K562 (cell line): ENCODE results near the gene ARHGAP10. TPM values are rescaled to one million over a fixed set of nuclear protein-coding genes. Genes with fewer than 3 reads are reported as not detected.

Experiments used
- ATAC-seq: fragments of 200-7000 bp; cut with Tn5 transposase; 3 replicates; pipeline ENCODE4 v1.9.1; 2020; ENCODE audit warnings: moderate library complexity
- BruUV-seq: library from RNA; stranded (reverse); fragments of 400-500 nt; replicated peaks from 2 replicates; lab custom pipeline; 2021; lab: Mats Ljungman, UMichigan
- CTCF ChIA-PET: fragments of 300-600 bp; formaldehyde crosslinking; extraction: SDS; loops from one replicate; lab custom pipeline; 2021; ENCODE audit warnings: low intra/inter-chr PET ratio; lab: Yijun Ruan, JAX
- POLR2A ChIA-PET: fragments of 300-600, 350-650 bp; sonication (Branson Sonifier 250); formaldehyde crosslinking; extraction: SDS; loops from one replicate; lab custom pipeline; 2021; ENCODE audit warnings: antibody characterized with exemption, inconsistent platforms; lab: Yijun Ruan, JAX
- DNase-seq, 4 experiments: peaks; one replicate each; pipeline versions ENCODE4 v3.0.0 to v3.0.0-alpha.2; 2011 to 2018; ENCODE audit warnings: low spot score in 3 of 4, mixed read lengths in 3 of 4; ENCODE audit errors: extremely low read depth in 1 of 4
- FAIRE-seq: peaks from 2 replicates; lab custom pipeline; 2011; peaks lifted over from hg19 to GRCh38; lab: Jason Lieb, UNC
- H2AFZ ChIP-seq: 2 replicates; pipeline ENCODE4 v1.6.0; 2011; ENCODE audit warnings: low read depth, low read length, control low read depth, inconsistent platforms
- H3K27ac ChIP-seq: fragments of 200-600 bp; 3 replicates; pipeline ENCODE4 v1.8.0; 2011; ENCODE audit warnings: low read depth, mild to moderate bottlenecking, control low read depth, inconsistent platforms, low read length, moderate library complexity, mixed read lengths; ENCODE audit errors: extremely low read depth
- H3K27me3 ChIP-seq, 2 experiments: fragments of 300-600 bp in 1 of 2; 2 replicates in 1 of 2; 3 replicates in 1 of 2; pipeline versions ENCODE4 v1.6.0 to v1.8.0; 2011; ENCODE audit warnings: inconsistent platforms in 2 of 2, low read length in 2 of 2, mild to moderate bottlenecking in 1 of 2, mixed read lengths in 1 of 2, moderate library complexity in 1 of 2; ENCODE audit not compliant: control insufficient read depth in 2 of 2, insufficient read depth in 2 of 2
- H3K36me3 ChIP-seq: fragments of 300-600 bp; 3 replicates; pipeline ENCODE4 v1.8.0; 2011; ENCODE audit warnings: mild to moderate bottlenecking, low read length, inconsistent platforms; ENCODE audit not compliant: control insufficient read depth, insufficient read depth
- H3K4me1 ChIP-seq, 2 experiments: fragments of 200-600 bp in 1 of 2; replicated peaks in 1 of 2; 2 replicates in 1 of 2; 3 replicates in 1 of 2; pipeline versions ENCODE4 v1.5.1 to v1.8.0; 2011; ENCODE audit warnings: inconsistent platforms in 2 of 2, low read length in 2 of 2, mild to moderate bottlenecking in 1 of 2, mixed read lengths in 1 of 2, moderate library complexity in 1 of 2; ENCODE audit not compliant: control insufficient read depth in 2 of 2, insufficient read depth in 2 of 2
- H3K4me2 ChIP-seq: 2 replicates; pipeline ENCODE4 v1.6.1; 2011; ENCODE audit warnings: low read length, control low read depth, inconsistent platforms, mixed read lengths; ENCODE audit not compliant: insufficient read depth
- H3K4me3 ChIP-seq: fragments of 200-600 bp; sonication (generic), shearing (Covaris generic); 2 replicates; pipeline ENCODE4 v1.5.1; 2016; ENCODE audit warnings: control low read depth, inconsistent platforms
- H3K79me2 ChIP-seq: fragments of 200-600 bp; 3 replicates; pipeline ENCODE4 v1.8.0; 2011; ENCODE audit warnings: low read length, inconsistent platforms; ENCODE audit not compliant: control insufficient read depth, insufficient read depth
- H3K9ac ChIP-seq, 2 experiments: 2 replicates each; pipeline versions ENCODE4 v1.6.0 to v1.6.1; 2011; ENCODE audit warnings: low read depth in 2 of 2, low read length in 2 of 2, control low read depth in 1 of 2, inconsistent platforms in 1 of 2, mild to moderate bottlenecking in 1 of 2, mixed read lengths in 1 of 2; ENCODE audit not compliant: insufficient read depth in 1 of 2
- H3K9me1 ChIP-seq: one replicate; pipeline ENCODE4 v1.6.0; 2011; ENCODE audit warnings: inconsistent platforms, mild to moderate bottlenecking, low read length, moderate library complexity; ENCODE audit not compliant: control insufficient read depth, insufficient read depth
- H3K9me3 ChIP-seq: replicated peaks from 2 replicates; pipeline ENCODE4 v1.5.1; 2011; ENCODE audit warnings: low read depth, low read length, inconsistent platforms; ENCODE audit not compliant: control insufficient read depth, insufficient read depth
- H4K20me1 ChIP-seq: replicated peaks from 2 replicates; pipeline ENCODE4 v1.6.1; 2011; ENCODE audit warnings: low read length, inconsistent platforms, mixed read lengths; ENCODE audit not compliant: control insufficient read depth, insufficient read depth
- CHD2 ChIP-seq: IDR thresholded peaks from 2 replicates; pipeline ENCODE4 v1.6.1; 2011; ENCODE audit warnings: low read depth, low read length
- FOXK2 ChIP-seq, 2 experiments: fragments of 450-650 bp; IDR thresholded peaks in 1 of 2; conservative IDR thresholded peaks in 1 of 2; 2 replicates each; pipeline ENCODE4 v1.6.1; 2016; ENCODE audit warnings: low read depth in 2 of 2, mild to moderate bottlenecking in 1 of 2
- KAT8 ChIP-seq: fragments of 450-650 bp; IDR thresholded peaks from 2 replicates; pipeline ENCODE4 v1.6.1; 2016; ENCODE audit warnings: low read depth, mild to moderate bottlenecking
- KDM2B ChIP-seq: fragments of 250-450 bp; sonication (Bioruptor Pico); IDR thresholded peaks from 2 replicates; pipeline ENCODE4 v1.8.0; 2021; ENCODE audit warnings: mild to moderate bottlenecking, moderate library complexity
- NBN ChIP-seq: fragments of 450-650 bp; IDR thresholded peaks from 2 replicates; pipeline ENCODE4 v1.6.1; 2016; ENCODE audit warnings: low read depth, mild to moderate bottlenecking
- NCOR1 ChIP-seq: fragments of 450-650 bp; IDR thresholded peaks from 2 replicates; pipeline ENCODE4 v1.6.1; 2016; ENCODE audit warnings: mild to moderate bottlenecking, moderate library complexity
- PHB2 ChIP-seq: fragments of 450-650 bp; IDR thresholded peaks from 2 replicates; pipeline ENCODE4 v1.6.1; 2017; ENCODE audit warnings: low read depth
- PRPF4 ChIP-seq: fragments of 200-400 bp; formaldehyde crosslinking; IDR thresholded peaks from one replicate; pipeline ENCODE4 v1.6.1; 2017; ENCODE audit warnings: low read length, low read depth, mild to moderate bottlenecking; ENCODE audit not compliant: insufficient read depth, poor library complexity, severe bottlenecking
- RNF2 ChIP-seq: sonication (generic); IDR thresholded peaks from 2 replicates; pipeline ENCODE4 v1.6.1; 2016
- SIN3A ChIP-seq, 2 experiments: fragments of 150-350 bp in 1 of 2; IDR thresholded peaks; 2 replicates each; pipeline ENCODE4 v1.6.1; 2011 to 2016; ENCODE audit warnings: borderline replicate concordance in 2 of 2, low read depth in 2 of 2, low read length in 2 of 2, mild to moderate bottlenecking in 2 of 2, moderate library complexity in 2 of 2; ENCODE audit not compliant: control insufficient read depth in 1 of 2
- SPI1 ChIP-seq: IDR thresholded peaks from 2 replicates; pipeline ENCODE4 v1.6.1; 2011; ENCODE audit warnings: low read depth, low read length, control low read depth, borderline replicate concordance
- TAF15 ChIP-seq: fragments of 200-400 bp; formaldehyde crosslinking; IDR thresholded peaks from 2 replicates; pipeline ENCODE4 v1.6.1; 2017; ENCODE audit warnings: mild to moderate bottlenecking, low read depth, low read length, moderate library complexity
- TCF7 ChIP-seq: sonication (generic); IDR thresholded peaks from 2 replicates; pipeline ENCODE4 v1.6.1; 2016; ENCODE audit warnings: antibody characterized with exemption, borderline replicate concordance
- WGBS: fragments of 100-300 bp; shearing (Covaris generic); methylation state at CpG from one replicate; pipeline ENCODE4 v1.1.6; 2016; ENCODE audit warnings: low coverage, mixed read lengths; ENCODE audit not compliant: insufficient coverage; ENCODE audit errors: missing lambda C conversion rate; 5-methylcytosine and 5-hydroxymethylcytosine counted together
- in situ Hi-C: fragments of 300-500 bp; cut with MboI; formaldehyde crosslinking; loops from 4 replicates; pipeline ENCODE4 v1.15.0; 2018; ENCODE audit warnings: inconsistent platforms, mixed read lengths
- intact Hi-C: fragments of 100-400 bp; cut with micrococcal nuclease; formaldehyde crosslinking; loops from 2 replicates; pipeline ENCODE4 v1.14.2; 2022
- polyA plus RNA-seq, 8 experiments: library from polyadenylated mRNA; depleted of rRNA in 4 of 8; stranded (reverse) in 5 of 8; unstranded in 3 of 8; fragments of >200 nt; fragmentation: Nextera tagmentation in 2 of 8; fragmentation: Illumina TruSeq in 1 of 8; extraction: Ambion mirVana in 2 of 8; extraction: Trizol in 1 of 8; gene quantifications; 2 replicates each; pipeline versions ENCODE4 v1.2.1 to v1.2.3, GENCODE V29; 2011 to 2014; ENCODE audit warnings: inconsistent platforms in 1 of 8, missing spikeins in 1 of 8
- total RNA-seq, 7 experiments: library from RNA; depleted of rRNA in 6 of 7; stranded (reverse); fragments of >200 nt in 6 of 7; fragmentation: Illumina TruSeq in 2 of 7; extraction: Trizol in 2 of 7; gene quantifications; 2 replicates each; pipeline versions ENCODE4 v1.2.1 to v1.2.3, GENCODE V29; 2011 to 2021; ENCODE audit warnings: low replicate concordance in 1 of 7
- TF ChIP-seq, protein P1 (sequence below): fragments of 450-650 bp; IDR thresholded peaks from 2 replicates; pipeline ENCODE4 v1.7.1; 2018; ENCODE audit warnings: mild to moderate bottlenecking, low read depth; ENCODE audit not compliant: partially characterized antibody
- TF ChIP-seq, protein P2 (sequence below): conservative IDR thresholded peaks from 2 replicates; pipeline ENCODE4 v1.6.1; 2011; ENCODE audit warnings: low read depth, mild to moderate bottlenecking, low read length; ENCODE audit not compliant: control insufficient read depth
- TF ChIP-seq, protein P3 (sequence below), 2 experiments: fragments of 450-650 bp; IDR thresholded peaks; 2 replicates each; pipeline ENCODE4 v1.6.1; 2018; ENCODE audit warnings: mild to moderate bottlenecking in 2 of 2, low read depth in 1 of 2; ENCODE audit not compliant: partially characterized antibody in 2 of 2

The ARHGAP10 gene
- total and polyA plus RNA-seq, 9 of the 15 experiments (the other 6 are each of a cell fraction or from before 2014, with no cell fraction given): 0.03 to 0.22 (median 0.06) TPM; not detected in 3

DNA sequence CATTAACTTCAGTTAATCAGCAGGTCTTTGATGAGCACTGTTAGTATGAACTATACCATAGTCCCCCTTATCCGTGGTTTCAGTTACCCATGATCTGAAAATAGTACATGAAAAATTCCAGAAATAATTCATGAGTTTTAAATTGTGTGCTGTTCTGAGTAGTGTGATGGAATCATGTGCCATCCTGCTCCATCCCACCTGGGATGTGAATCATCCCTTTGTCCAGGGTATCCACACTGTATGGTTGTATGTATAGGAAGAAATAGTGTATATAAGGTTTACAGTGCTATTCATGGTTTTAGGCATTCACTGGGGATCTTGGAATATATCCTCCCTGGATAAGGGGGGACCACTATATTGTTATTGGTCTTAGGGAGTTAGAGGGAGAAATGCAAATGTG is 24.5 kb downstream of the ARHGAP10 start:
- FAIRE-seq (no peak), DNase-seq (no peak), ATAC-seq (no peak)
- ChIA-PET POLR2A (no interaction called here), CTCF (no interaction called here)
- BruUV-seq: no TSS peak
- Histone ChIP-seq H3K4me3 (no peak overlapping the region), H2AFZ (no peak overlapping the region), H3K36me3 (no peaks in the 10 kb centered on the region), H3K4me1 (no peaks in the 10 kb centered on the region), H3K4me2 (no peak overlapping the region), H3K9me1 (no peaks in the 10 kb centered on the region), H4K20me1 (no peaks in the 10 kb centered on the region), H3K27me3 (peaks cover 4 to 19% of the 10 kb centered on the region in 2 experiments; a peak in 4 of 5 replicates), H3K9ac (no peak overlapping the region), H3K27ac (no peak overlapping the region), H3K79me2 (no peaks in the 10 kb centered on the region), H3K9me3 (no peaks in the 10 kb centered on the region)
- TF ChIP-seq PHB2 (no peak), KDM2B (CRISPR knock-in tag) (no peak), SPI1 (no peak), NCOR1 (no peak), TCF7 (no peak), CHD2 (no peak), PRPF4 (no peak), KAT8 (no peak), RNF2 (no peak), NBN (no peak), SIN3A (IDR thresholded peaks at IDR 0.05; ENCODE audit: borderline replicate concordance in 2 of 2, control insufficient read depth in 1 of 2, low read depth in 2 of 2, low read length in 2 of 2) (no peak), TAF15 (no peak), FOXK2 (conservative IDR thresholded peaks at IDR 0.05 in 1 of 2, IDR thresholded peaks at IDR 0.05 in 1 of 2; ENCODE audit: low read depth in 2 of 2) (no peak)
- TF ChIP-seq, protein P1, sequence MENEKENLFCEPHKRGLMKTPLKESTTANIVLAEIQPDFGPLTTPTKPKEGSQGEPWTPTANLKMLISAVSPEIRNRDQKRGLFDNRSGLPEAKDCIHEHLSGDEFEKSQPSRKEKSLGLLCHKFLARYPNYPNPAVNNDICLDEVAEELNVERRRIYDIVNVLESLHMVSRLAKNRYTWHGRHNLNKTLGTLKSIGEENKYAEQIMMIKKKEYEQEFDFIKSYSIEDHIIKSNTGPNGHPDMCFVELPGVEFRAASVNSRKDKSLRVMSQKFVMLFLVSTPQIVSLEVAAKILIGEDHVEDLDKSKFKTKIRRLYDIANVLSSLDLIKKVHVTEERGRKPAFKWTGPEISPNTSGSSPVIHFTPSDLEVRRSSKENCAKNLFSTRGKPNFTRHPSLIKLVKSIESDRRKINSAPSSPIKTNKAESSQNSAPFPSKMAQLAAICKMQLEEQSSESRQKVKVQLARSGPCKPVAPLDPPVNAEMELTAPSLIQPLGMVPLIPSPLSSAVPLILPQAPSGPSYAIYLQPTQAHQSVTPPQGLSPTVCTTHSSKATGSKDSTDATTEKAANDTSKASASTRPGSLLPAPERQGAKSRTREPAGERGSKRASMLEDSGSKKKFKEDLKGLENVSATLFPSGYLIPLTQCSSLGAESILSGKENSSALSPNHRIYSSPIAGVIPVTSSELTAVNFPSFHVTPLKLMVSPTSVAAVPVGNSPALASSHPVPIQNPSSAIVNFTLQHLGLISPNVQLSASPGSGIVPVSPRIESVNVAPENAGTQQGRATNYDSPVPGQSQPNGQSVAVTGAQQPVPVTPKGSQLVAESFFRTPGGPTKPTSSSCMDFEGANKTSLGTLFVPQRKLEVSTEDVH: no peak
- TF ChIP-seq, protein P2, sequence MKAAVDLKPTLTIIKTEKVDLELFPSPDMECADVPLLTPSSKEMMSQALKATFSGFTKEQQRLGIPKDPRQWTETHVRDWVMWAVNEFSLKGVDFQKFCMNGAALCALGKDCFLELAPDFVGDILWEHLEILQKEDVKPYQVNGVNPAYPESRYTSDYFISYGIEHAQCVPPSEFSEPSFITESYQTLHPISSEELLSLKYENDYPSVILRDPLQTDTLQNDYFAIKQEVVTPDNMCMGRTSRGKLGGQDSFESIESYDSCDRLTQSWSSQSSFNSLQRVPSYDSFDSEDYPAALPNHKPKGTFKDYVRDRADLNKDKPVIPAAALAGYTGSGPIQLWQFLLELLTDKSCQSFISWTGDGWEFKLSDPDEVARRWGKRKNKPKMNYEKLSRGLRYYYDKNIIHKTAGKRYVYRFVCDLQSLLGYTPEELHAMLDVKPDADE: no peak
- TF ChIP-seq, protein P3, sequence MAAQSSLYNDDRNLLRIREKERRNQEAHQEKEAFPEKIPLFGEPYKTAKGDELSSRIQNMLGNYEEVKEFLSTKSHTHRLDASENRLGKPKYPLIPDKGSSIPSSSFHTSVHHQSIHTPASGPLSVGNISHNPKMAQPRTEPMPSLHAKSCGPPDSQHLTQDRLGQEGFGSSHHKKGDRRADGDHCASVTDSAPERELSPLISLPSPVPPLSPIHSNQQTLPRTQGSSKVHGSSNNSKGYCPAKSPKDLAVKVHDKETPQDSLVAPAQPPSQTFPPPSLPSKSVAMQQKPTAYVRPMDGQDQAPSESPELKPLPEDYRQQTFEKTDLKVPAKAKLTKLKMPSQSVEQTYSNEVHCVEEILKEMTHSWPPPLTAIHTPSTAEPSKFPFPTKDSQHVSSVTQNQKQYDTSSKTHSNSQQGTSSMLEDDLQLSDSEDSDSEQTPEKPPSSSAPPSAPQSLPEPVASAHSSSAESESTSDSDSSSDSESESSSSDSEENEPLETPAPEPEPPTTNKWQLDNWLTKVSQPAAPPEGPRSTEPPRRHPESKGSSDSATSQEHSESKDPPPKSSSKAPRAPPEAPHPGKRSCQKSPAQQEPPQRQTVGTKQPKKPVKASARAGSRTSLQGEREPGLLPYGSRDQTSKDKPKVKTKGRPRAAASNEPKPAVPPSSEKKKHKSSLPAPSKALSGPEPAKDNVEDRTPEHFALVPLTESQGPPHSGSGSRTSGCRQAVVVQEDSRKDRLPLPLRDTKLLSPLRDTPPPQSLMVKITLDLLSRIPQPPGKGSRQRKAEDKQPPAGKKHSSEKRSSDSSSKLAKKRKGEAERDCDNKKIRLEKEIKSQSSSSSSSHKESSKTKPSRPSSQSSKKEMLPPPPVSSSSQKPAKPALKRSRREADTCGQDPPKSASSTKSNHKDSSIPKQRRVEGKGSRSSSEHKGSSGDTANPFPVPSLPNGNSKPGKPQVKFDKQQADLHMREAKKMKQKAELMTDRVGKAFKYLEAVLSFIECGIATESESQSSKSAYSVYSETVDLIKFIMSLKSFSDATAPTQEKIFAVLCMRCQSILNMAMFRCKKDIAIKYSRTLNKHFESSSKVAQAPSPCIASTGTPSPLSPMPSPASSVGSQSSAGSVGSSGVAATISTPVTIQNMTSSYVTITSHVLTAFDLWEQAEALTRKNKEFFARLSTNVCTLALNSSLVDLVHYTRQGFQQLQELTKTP (IDR thresholded peaks at IDR 0.05; ENCODE audit: low read depth in 1 of 2, partially characterized antibody in 2 of 2): no peak
- in situ Hi-C loops: no loop called here
- WGBS: 0% methylated on average over 1 of the region's 1 CpG
- intact Hi-C loops: no loop called here
